Retina (tissue), 1 donor: Measurements from ENCODE around the gene DAB2IP.

ENCODE experiments used
- DNase-seq: peaks from one replicate; pipeline ENCODE4 v3.0.0-alpha.2; 2016

Gene DAB2IP

GRCh38 chr9:121766081-121766683 is 114.7 kb downstream of the DAB2IP start:
- DNase-seq = no peak

GRCh38 chr9:121767171-121767769 is 115.8 kb downstream of the DAB2IP start:
- DNase-seq = no peak

DNA sequence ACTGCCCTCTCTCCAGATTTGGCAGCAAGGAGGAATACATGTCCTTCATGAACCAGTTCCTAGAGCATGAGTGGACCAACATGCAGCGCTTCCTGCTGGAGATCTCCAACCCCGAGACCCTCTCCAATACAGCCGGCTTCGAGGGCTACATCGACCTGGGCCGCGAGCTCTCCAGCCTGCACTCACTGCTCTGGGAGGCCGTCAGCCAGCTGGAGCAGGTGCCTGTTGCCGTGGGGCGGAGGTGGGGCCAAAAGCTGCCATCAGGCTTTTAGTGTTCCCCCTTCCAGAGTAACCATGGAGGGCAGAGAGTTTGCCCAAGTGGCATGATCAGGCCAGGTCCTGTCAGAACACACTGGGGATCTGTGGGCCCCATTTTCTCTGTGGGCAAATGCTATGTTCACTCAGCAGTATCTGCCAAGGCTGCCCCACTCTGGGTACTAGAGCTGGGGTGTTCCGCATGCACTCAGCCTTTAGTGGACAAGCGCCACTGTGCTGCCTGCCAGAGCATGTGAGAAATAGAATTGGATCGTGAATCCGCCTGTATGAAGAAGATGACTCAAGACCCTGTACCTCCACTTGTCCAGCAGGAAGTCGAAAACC is 117.1 kb downstream of the DAB2IP start:
- DNase-seq = no peak

GRCh38 chr9:121769939-121770338 is 118.5 kb downstream of the DAB2IP start:
- no peak for DNase-seq

DNA sequence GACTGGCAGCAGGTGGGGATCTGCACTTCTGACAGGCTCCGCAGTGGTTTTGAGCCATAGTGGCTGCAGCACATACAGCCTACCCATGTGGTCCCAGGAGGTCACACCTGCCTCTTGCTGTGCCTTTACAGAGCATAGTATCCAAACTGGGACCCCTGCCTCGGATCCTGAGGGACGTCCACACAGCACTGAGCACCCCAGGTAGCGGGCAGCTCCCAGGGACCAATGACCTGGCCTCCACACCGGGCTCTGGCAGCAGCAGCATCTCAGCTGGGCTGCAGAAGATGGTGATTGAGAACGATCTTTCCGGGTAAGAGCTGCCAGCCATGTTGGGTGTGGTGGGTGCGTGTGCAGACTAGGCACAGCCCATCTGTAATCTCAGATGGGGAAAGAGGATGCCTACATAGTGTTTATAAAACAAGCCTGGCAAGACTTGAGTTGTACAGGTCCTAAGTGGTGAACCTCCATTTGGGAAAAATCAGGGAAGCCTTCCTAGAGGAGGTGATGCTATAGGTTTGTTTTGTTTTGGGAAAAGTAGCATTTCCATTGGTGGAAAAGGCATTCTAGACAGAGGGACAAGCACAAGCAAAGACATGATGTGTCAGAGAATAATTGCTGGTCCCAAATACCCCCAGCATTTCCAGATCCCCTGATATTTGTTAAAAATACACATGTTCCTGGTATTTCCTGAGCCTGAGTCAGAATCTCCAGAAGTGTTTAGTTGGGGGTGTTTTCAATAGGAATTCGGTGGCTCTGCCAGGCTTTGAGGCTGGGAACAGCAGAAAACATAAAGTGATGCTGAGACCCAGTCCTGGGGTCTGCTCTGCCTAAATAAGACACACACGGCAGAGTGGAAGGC is 119.2 kb downstream of the DAB2IP start:
- no peak for DNase-seq

DNA sequence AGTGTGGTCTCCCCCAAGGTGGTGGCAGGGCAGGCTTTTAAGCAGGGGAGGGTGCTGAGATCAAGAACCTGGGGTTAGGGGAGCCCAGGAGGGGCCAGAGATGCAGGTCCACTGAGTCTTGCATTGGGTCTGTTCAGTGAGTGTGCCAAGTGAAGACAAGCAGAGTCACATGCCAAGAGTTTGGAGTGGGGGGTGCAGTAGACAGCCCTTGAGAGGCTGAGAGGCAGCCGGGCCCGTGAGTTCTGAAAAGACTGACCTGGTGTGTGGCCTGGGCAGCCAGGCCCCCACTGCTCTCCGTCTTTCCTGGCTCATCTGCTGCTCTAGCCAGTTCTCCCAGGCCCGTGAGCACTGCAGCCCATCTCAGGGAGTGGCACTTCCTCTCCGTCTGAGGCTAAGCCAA is 120.0 kb downstream of the DAB2IP start:
- no peak for DNase-seq

GRCh38 chr9:121771851-121772599 is 120.6 kb downstream of the DAB2IP start:
- no peak for DNase-seq

DNA sequence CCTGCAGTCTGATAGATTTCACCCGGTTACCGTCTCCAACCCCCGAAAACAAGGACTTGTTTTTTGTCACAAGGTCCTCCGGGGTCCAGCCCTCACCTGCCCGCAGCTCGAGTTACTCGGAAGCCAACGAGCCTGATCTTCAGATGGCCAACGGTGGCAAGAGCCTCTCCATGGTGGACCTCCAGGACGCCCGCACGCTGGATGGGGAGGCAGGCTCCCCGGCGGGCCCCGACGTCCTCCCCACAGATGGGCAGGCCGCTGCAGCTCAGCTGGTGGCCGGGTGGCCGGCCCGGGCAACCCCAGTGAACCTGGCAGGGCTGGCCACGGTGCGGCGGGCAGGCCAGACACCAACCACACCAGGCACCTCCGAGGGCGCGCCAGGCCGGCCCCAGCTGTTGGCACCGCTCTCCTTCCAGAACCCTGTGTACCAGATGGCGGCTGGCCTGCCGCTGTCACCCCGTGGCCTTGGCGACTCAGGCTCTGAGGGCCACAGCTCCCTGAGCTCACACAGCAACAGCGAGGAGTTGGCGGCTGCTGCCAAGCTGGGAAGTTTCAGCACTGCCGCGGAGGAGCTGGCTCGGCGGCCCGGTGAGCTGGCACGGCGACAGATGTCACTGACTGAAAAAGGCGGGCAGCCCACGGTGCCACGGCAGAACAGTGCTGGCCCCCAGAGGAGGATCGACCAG is 121.3 kb downstream of the DAB2IP start:
- DNase-seq = no peak

- DNase-seq = no peak
Observed at GRCh38 chr9:121773286-121773953, 122.0 kb downstream of the DAB2IP start.

DNA sequence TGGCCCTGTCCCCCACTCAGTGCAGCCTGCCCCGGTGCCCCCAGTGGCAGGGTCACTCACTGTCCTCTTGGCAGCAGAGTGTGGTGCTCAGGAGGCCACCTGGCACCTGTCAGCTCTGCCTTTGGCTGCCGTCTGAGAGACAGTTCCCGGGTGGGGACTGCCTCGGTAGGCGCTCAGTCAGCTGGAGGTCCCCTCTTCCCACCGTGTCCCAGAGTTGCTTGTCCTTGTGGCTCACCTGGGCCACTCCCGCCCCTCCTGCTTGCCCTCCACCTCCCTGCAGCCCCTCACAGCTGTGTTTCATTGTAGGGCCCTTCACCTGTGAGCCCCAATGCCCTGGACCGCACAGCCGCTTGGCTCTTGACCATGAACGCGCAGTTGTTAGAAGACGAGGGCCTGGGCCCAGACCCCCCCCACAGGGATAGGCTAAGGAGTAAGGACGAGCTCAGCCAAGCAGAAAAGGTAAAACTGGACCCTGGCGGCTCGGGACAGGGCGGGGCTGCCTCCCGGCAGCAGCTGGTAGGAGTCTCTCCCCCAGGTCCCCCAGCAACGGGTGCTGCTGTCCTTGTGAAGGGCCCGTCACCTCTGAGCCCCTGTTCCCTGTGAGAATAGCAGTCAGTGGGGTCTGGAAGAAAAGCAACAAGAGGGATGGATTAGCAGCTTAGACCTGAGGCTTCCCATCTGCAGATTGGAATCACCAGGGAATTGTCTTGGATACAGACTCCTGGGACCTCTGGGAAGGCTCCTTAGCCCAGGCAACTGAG is 122.7 kb downstream of the DAB2IP start:
- DNase-seq = no peak

GRCh38 chr9:121774715-121775613 is 123.5 kb downstream of the DAB2IP start:
- DNase-seq = no peak

GRCh38 chr9:121776001-121776738 is 124.7 kb downstream of the DAB2IP start:
- DNase-seq = no peak

- DNase-seq = no peak
Observed at GRCh38 chr9:121776739-121777637, 125.6 kb downstream of the DAB2IP start.

GRCh38 chr9:121778252-121779225 is 127.1 kb downstream of the DAB2IP start:
- DNase-seq = no peak

- no peak for DNase-seq
Observed at GRCh38 chr9:121779381-121780117, 128.1 kb downstream of the DAB2IP start.
